GM18867 (cell line): ENCODE measurements around the gene ANXA5.
A peak's percentile ranks its signal among the peaks of the same experiment; 100 is the strongest.

Experiments used
- ATAC-seq: cut with Tn5 transposase; IDR thresholded peaks from one replicate; pipeline ENCODE4 v1.9.1; 2021; ENCODE audit warnings: mild to moderate bottlenecking, moderate library complexity; ENCODE audit not compliant: unreplicated experiment

The ANXA5 gene

GRCh38 chr4:121712001-121712651 lies 15.3 kb upstream of the ANXA5 start:
- ATAC-seq, result no peak

DNA sequence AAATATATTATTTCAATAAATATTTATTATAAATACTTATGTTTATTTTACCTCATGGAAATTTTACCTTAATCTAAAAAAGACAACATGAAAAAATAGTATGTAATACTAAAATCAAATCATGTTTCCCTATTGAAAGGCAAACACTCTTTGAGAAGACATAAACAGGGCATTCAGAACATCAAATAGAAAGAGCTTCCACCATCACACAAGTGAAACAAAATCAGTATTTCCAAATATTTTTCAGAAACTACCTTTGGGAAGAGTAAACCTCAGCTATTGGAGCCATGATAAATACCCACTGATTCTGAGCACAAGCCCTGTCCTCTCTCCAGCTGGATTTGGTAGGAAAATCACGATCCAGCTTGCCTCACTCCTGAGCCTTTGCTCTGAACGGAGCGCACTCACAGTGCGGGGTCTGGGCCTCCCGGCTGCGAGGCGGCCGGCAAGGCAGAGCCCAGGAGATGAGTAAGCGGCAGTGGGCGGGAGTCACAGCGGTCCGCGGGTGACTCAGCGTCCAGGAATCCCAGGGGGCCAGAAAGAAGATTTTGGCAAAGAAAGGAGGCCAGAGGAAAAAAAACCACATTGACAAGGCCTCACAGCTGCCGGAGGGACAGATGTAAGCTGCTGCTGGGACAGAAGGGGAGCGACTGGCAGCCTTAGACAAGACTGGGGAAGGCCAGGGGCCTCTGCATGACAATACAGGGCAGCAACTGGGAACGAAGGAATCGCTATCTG lies 14.7 kb upstream of the ANXA5 start:
- ATAC-seq, result peak; percentile 85

- no peak for ATAC-seq
These were observed 13.1 kb upstream of the ANXA5 start for GRCh38 chr4:121709766-121710405.

- no peak for ATAC-seq
These were observed 10.6 kb upstream of the ANXA5 start for GRCh38 chr4:121707344-121707743.

DNA sequence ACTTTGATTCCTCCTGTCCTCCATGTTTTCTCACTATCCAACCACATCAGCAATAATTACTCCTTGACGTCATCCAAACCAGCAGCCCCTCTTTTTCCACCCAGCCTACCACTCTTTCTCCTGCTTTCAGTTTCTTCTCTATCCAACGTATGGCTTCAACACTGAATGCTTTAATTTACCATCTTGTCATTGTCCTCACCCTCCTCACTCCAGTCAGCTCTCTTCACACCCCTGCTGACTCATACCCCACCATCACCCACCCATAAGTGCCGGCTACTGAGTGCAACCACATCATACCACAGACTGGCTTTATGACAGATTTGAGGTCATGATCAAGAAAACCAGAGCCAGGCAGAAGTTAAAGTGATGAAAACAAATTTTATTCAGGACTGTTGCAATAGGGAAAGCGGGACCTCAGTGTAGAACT lies 9.8 kb upstream of the ANXA5 start:
- ATAC-seq, result peak; percentile 81

DNA sequence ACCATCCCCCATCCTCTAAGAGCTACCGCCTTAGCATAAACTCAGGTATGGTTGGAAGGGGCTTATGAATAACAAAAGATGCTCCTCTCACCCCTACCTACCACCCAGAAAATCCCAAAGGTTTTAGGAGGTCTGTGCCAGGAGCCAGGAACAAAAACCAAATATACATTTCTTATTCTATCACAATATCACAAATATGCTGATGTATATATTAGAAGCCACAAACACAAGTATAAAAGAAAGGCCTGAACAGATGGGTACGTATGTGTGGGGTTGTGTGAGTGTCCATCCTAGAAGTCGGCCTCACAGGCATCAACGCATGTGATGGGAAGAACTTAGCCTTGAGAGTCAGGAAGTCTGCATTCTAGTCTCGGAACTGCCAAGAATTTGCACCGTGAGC lies 8.7 kb upstream of the ANXA5 start:
- no peak for ATAC-seq

DNA sequence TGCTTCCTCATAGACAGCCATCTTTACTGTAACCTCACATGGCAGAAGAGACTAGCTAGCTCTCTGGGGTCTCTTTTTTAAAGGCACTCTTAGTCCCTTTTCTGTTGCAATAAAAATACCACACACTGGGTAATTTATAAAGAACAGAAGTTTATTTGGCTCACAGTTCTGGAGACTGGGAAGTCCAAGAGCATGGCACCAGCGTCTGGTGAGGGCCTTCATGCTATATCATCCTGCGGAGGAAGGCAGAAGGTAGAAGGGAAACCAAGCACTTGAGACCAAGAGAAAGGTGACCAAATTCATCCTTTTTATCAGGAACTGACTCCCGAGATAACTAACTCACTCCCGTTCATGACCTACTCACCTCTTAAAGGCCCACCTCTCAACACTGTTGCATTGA lies 5.4 kb upstream of the ANXA5 start:
- no peak for ATAC-seq

- ATAC-seq, result no peak
These were observed 4.5 kb upstream of the ANXA5 start for GRCh38 chr4:121701263-121701662.

GRCh38 chr4:121698236-121698671 lies 1.5 kb upstream of the ANXA5 start:
- no peak for ATAC-seq

- peak; percentile 26 for ATAC-seq
These were observed 784 bp upstream of the ANXA5 start for GRCh38 chr4:121697564-121697963.

GRCh38 chr4:121696170-121696580 lies 605 bp downstream of the ANXA5 start:
- peak; percentile 24 for ATAC-seq

DNA sequence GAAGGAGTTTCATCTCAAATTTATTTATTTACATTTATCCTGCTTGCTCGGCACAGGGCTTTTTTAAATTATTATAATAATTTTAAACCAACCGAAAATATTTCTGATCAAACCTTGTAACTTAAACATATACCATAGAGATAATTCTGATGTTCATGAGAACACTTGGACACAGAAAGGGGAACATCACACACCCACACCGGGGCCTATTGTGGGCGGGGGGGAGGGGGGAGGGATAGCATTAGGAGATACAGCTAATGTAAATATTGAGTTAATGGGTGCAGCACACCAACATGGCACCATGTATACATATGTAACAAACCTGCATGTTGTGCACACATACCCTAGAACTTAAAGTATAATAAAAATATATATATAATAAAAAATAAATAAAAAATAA lies 2.9 kb downstream of the ANXA5 start:
- ATAC-seq, result no peak

GRCh38 chr4:121693450-121693849 lies 3.3 kb downstream of the ANXA5 start:
- ATAC-seq, result no peak

- no peak for ATAC-seq
These were observed 4.5 kb downstream of the ANXA5 start for GRCh38 chr4:121692261-121692660.

- no peak for ATAC-seq
These were observed 6.8 kb downstream of the ANXA5 start for GRCh38 chr4:121690001-121690400.

DNA sequence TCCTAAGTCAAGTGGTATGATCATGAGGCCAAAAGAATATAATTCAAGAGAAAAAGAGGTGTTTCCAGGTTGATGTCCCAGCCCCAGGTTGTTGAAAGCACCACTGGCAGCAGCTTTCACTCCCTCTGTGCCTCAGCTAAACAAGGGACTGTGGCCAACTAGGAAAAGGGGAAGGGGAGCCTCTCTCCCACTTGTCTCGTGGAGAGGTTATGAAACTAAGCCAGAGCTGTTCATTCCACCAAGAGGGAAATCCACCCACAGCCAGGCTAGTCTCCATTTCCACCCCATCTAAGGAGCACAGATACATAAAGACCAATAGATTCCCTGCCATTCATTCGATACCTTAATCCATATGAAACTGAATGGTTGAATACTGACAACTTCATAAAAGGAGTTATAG lies 8.1 kb downstream of the ANXA5 start:
- no peak for ATAC-seq

GRCh38 chr4:121688261-121688660 lies 8.5 kb downstream of the ANXA5 start:
- ATAC-seq, result no peak

DNA sequence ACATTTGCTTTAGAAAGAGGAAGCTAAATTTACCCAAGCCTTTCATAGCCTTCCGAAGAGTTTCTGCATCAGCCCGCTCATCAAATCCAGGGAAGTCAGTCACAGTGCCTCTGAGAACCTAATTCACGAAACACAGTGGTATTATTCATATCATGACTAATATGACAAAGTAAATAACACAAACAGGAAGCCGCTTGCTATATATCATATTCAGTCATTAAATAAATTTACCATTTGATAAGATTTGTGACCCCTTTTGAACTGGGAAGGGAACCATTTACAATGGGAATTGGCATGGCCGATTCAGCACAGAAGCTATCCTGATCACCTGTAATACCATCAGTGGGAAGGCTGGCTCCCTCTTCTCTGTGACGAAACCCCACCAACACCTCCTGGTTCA lies 10.5 kb downstream of the ANXA5 start:
- ATAC-seq, result no peak

- ATAC-seq, result no peak
These were observed 11.5 kb downstream of the ANXA5 start for GRCh38 chr4:121685257-121685656.

DNA sequence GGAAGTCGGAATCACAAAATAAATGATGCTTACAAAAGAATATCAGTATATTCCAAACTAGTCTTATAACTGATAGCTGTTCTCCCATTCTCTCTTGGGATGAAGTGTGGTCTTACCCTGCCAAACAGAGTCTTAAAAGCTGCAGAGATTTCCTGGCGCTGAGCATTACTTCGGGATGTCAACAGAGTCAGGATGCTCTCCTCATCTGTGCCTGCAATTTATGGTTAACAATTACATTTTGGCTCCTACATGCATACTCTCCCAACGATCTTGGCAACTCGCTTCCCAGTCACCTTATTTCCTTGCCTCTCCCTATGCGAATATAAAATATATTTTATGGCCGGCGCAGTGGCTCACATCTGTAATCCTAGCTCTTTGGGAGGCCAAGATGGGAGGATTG lies 12.2 kb downstream of the ANXA5 start:
- no peak for ATAC-seq

GRCh38 chr4:121684016-121684415 lies 12.8 kb downstream of the ANXA5 start:
- ATAC-seq, result no peak

GRCh38 chr4:121680571-121680970 lies 16.2 kb downstream of the ANXA5 start:
- ATAC-seq, result no peak
